Testis (tissue), 3 donors: ENCODE data around the gene LRP1. TPM values are rescaled to one million over a fixed set of nuclear protein-coding genes. Genes with fewer than 3 reads are reported as not detected.

Experiments used
- DNase-seq: peaks from one replicate; pipeline ENCODE4 v3.0.0-alpha.2; 2019
- H3K27ac ChIP-seq, 2 donors: fragments of 200-600 bp; sonication (generic); one replicate each; pipeline ENCODE4 v1.5.1; 2019
- H3K27me3 ChIP-seq: fragments of 200-600 bp; sonication (generic); one replicate; pipeline ENCODE4 v1.5.1; 2019
- H3K36me3 ChIP-seq: fragments of 200-600 bp; sonication (generic); one replicate; pipeline ENCODE4 v1.5.1; 2017; ENCODE audit warnings: low read depth; ENCODE audit errors: missing control alignments
- H3K4me1 ChIP-seq: fragments of 200-600 bp; sonication (generic); one replicate; pipeline ENCODE4 v1.5.1; 2019
- H3K4me3 ChIP-seq, 2 donors: fragments of 200-600 bp; sonication (generic); one replicate each; pipeline ENCODE4 v1.5.1; 2017 to 2019
- H3K9me3 ChIP-seq: fragments of 200-600 bp; sonication (generic); one replicate; pipeline ENCODE4 v1.5.1; 2017
- POLR2A ChIP-seq: fragments of 450-650 bp; IDR thresholded peaks from one replicate; pipeline ENCODE4 v1.6.1; 2017; ENCODE audit warnings: antibody characterized with exemption, mild to moderate bottlenecking, moderate library complexity
- WGBS, 2 donors: methylation state at CpG; one replicate each; pipeline ENCODE4 v1.1.5; 2018; 5-methylcytosine and 5-hydroxymethylcytosine counted together
- intact Hi-C: fragments of 100-400 bp; cut with DNase I; formaldehyde crosslinking; loops from one replicate; pipeline ENCODE4 v1.15.1; 2023; ENCODE audit warnings: low total_unique reads
- polyA plus RNA-seq: library from polyadenylated mRNA; stranded (reverse); fragments of 350-450 nt; fragmentation: Illumina TruSeq; extraction: RNeasy Lipid Tissue Mini Kit (QIAGEN cat#74804); gene quantifications from one replicate; pipeline ENCODE4 v1.2.3, GENCODE V29; 2014; ENCODE audit warnings: low read depth, low replicate concordance; ENCODE audit not compliant: insufficient read depth
- total RNA-seq, 2 donors: library from RNA; depleted of rRNA; stranded (reverse); fragments of >200 nt; gene quantifications; one replicate each; pipeline ENCODE4 v1.2.3, GENCODE V29; 2016
- TF ChIP-seq, protein P1 (sequence below), 3 experiments: fragments of 450-650 bp in 2 of 3; fragments of 200-600 bp in 1 of 3; sonication (generic) in 1 of 3; IDR thresholded peaks; one replicate each; pipeline ENCODE4 v1.5.1; 2016 to 2019; ENCODE audit warnings: antibody characterized with exemption in 3 of 3, mild to moderate bottlenecking in 2 of 3, moderate library complexity in 1 of 3

Gene LRP1
- total and polyA plus RNA-seq, 3 donors from 2014 or later, result 82.4 to 200 (median 135) TPM

DNA sequence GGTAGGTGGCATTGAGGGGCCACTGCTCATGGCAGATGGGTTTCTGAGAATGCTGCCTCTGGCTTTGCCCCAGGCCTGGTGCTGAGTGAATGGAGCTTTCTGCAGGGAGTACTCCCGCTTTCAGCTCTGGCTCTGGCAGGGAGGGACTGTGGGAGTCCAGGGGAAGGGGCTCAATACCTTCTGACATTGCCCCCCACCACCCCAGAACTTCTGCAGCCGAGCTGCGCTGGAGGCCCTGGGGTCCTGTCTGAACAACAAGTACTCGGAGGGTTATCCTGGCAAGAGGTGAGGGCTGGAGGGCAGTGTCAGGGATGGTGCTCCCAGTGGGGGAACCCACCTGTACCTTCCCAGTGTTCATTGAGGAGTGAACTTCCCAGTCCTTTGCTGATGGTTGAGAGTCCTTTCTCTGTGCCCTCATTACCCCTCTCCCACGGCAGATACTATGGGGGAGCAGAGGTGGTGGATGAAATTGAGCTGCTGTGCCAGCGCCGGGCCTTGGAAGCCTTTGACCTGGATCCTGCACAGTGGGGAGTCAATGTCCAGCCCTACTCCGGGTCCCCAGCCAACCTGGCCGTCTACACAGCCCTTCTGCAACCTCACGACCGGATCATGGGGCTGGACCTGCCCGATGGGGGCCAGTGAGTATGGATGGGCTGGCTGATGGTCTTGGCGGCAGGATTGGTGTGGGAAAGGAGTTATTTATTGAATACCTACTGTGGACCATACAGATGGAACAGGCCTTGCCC lies 103.2 kb downstream of the LRP1 start:
- peaks cover 26% of the 10 kb centered on the region for H3K4me1 ChIP-seq
- no peak overlapping the region for H3K27ac ChIP-seq
- 90 to 93% methylated on average over 10 to 13 of the region's 13 CpGs for WGBS, 2 donors
- H3K36me3 ChIP-seq, result no peaks in the 10 kb centered on the region
- intact Hi-C loops, result no loop called here
- no peak for DNase-seq
- H3K27me3 ChIP-seq, result no peaks in the 10 kb centered on the region
- TF ChIP-seq, protein P1, sequence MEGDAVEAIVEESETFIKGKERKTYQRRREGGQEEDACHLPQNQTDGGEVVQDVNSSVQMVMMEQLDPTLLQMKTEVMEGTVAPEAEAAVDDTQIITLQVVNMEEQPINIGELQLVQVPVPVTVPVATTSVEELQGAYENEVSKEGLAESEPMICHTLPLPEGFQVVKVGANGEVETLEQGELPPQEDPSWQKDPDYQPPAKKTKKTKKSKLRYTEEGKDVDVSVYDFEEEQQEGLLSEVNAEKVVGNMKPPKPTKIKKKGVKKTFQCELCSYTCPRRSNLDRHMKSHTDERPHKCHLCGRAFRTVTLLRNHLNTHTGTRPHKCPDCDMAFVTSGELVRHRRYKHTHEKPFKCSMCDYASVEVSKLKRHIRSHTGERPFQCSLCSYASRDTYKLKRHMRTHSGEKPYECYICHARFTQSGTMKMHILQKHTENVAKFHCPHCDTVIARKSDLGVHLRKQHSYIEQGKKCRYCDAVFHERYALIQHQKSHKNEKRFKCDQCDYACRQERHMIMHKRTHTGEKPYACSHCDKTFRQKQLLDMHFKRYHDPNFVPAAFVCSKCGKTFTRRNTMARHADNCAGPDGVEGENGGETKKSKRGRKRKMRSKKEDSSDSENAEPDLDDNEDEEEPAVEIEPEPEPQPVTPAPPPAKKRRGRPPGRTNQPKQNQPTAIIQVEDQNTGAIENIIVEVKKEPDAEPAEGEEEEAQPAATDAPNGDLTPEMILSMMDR (IDR thresholded peaks at IDR 0.05), result no peak
- TF ChIP-seq POLR2A, result no peak
- H3K9me3 ChIP-seq, result no peaks in the 10 kb centered on the region
- H3K4me3 ChIP-seq, result no peak overlapping the region

DNA sequence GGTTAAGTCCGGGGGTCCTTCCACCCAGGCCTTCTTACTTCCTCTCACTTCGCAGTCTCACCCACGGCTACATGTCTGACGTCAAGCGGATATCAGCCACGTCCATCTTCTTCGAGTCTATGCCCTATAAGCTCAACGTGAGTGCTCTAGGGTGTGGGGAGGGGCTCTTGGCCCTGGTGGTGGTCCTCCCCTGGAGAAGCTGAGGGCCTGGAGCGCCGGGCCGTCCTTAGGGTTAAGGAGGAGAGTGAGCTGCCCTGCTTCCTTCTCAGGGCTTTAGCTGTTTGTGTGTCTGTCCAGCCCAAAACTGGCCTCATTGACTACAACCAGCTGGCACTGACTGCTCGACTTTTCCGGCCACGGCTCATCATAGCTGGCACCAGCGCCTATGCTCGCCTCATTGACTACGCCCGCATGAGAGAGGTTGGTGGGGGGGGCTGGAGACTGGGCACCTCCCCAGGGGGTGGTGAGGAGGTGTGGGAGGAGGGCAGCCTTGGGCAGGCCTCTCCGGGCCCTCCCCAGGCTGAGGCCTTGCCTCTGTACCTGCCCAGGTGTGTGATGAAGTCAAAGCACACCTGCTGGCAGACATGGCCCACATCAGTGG lies 104.0 kb downstream of the LRP1 start:
- 94 to 100% methylated on average over 7 to 19 of the region's 19 CpGs for WGBS, 2 donors
- Histone ChIP-seq H3K9me3 (no peaks in the 10 kb centered on the region), H3K27me3 (no peaks in the 10 kb centered on the region), H3K4me3 (no peak overlapping the region), H3K36me3 (no peaks in the 10 kb centered on the region), H3K27ac (no peak overlapping the region), H3K4me1 (peaks cover 19% of the 10 kb centered on the region)
- intact Hi-C loops, result no loop called here
- TF ChIP-seq POLR2A, result no peak
- TF ChIP-seq, protein P1 (IDR thresholded peaks at IDR 0.05), result no peak
- no peak for DNase-seq

DNA sequence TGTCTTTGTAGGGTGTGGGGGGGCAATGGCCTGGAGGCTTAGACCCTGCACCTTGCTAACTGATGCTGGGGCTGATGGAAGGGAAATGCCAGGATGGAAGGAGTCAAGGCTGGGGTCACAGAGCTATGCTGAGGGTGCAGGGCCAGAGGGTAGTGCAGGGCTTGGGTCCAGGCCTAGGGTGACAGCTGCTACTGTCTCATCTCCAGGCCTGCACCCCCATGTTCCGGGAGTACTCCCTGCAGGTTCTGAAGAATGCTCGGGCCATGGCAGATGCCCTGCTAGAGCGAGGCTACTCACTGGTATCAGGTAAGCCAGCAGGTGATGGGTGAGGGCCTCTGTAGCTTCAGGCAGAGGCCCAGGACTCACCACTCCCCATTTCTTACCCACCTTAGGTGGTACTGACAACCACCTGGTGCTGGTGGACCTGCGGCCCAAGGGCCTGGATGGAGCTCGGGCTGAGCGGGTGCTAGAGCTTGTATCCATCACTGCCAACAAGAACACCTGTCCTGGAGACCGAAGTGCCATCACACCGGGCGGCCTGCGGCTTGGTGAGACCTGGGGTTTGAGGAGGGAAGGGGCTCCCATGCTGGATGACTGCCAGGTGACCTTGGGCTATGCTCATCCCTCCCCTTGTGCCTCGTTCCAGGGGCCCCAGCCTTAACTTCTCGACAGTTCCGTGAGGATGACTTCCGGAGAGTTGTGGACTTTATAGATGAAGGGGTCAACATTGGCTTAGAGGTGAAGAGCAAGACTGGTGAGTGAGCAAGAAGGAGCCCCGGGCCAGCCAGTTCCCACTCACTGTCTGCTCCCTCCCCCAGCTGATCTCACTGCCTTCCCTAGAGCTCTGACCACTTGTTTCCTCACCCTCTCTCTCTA lies 105.3 kb downstream of the LRP1 start:
- no peaks in the 10 kb centered on the region for H3K9me3 ChIP-seq
- no peaks in the 10 kb centered on the region for H3K27me3 ChIP-seq
- 82 to 86% methylated on average over 15 of the region's 15 CpGs for WGBS, 2 donors
- H3K4me3 ChIP-seq, result no peak overlapping the region
- no peak for TF ChIP-seq POLR2A
- TF ChIP-seq, protein P1 (IDR thresholded peaks at IDR 0.05), result no peak
- H3K4me1 ChIP-seq, result peaks cover 27% of the 10 kb centered on the region
- no peaks in the 10 kb centered on the region for H3K36me3 ChIP-seq
- H3K27ac ChIP-seq, result no peak overlapping the region
- intact Hi-C loops, result no loop called here
- DNase-seq, result no peak

DNA sequence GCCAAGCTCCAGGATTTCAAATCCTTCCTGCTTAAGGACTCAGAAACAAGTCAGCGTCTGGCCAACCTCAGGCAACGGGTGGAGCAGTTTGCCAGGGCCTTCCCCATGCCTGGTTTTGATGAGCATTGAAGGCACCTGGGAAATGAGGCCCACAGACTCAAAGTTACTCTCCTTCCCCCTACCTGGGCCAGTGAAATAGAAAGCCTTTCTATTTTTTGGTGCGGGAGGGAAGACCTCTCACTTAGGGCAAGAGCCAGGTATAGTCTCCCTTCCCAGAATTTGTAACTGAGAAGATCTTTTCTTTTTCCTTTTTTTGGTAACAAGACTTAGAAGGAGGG lies 105.9 kb downstream of the LRP1 start:
- no peak for TF ChIP-seq POLR2A
- TF ChIP-seq, protein P1 (IDR thresholded peaks at IDR 0.05), result no peak
- H3K4me3 ChIP-seq, result no peak overlapping the region
- H3K4me1 ChIP-seq, result peaks cover 24% of the 10 kb centered on the region
- 87 to 96% methylated on average over 3 of the region's 3 CpGs for WGBS, 2 donors
- intact Hi-C loops, result no loop called here
- H3K27me3 ChIP-seq, result no peaks in the 10 kb centered on the region
- no peak for DNase-seq
- H3K36me3 ChIP-seq, result no peaks in the 10 kb centered on the region
- no peak overlapping the region for H3K27ac ChIP-seq
- H3K9me3 ChIP-seq, result no peaks in the 10 kb centered on the region
